Natural killer cell (primary cell): ENCODE measurements around the gene MAST4. TPM values are rescaled to one million over a fixed set of nuclear protein-coding genes. Genes with fewer than 3 reads are reported as not detected.

Source experiments
- ATAC-seq, 3 donors: fragments of 150-1000 bp in 2 of 3; fragments of 200-7000 bp in 1 of 3; cut with Tn5 transposase; 1 replicate in 1 of 3; 2 replicates in 2 of 3; pipeline ENCODE4 v1.10.0; 2021; ENCODE audit warnings: mild to moderate bottlenecking in 2 of 3, moderate library complexity in 2 of 3
- DNase-seq, 2 donors: peaks; one replicate each; pipeline versions ENCODE4 v3.0.0 to v3.0.0-alpha.2; 2013 to 2021; ENCODE audit warnings: mixed read lengths in 1 of 2
- H3K27ac ChIP-seq: one replicate; pipeline ENCODE4 v1.5.1; 2013; ENCODE audit warnings: mild to moderate bottlenecking, low read length
- H3K27me3 ChIP-seq: one replicate; pipeline ENCODE4 v1.6.1; 2013; ENCODE audit warnings: low read length; ENCODE audit not compliant: control insufficient read depth, insufficient read depth
- H3K36me3 ChIP-seq: one replicate; pipeline ENCODE4 v1.6.1; 2013; ENCODE audit warnings: low read length; ENCODE audit not compliant: control insufficient read depth, insufficient read depth
- H3K4me1 ChIP-seq: one replicate; pipeline ENCODE4 v1.6.1; 2013; ENCODE audit warnings: low read length; ENCODE audit not compliant: control insufficient read depth, insufficient read depth
- H3K4me3 ChIP-seq: one replicate; pipeline ENCODE4 v1.5.1; 2013; ENCODE audit warnings: low read length
- H3K9me3 ChIP-seq: one replicate; pipeline ENCODE4 v1.6.1; 2013; ENCODE audit warnings: low read length; ENCODE audit not compliant: control insufficient read depth, insufficient read depth
- H3K27ac Mint-ChIP-seq, 2 donors: one replicate each; pipeline ENCODE4 v1.8.0; 2022; ENCODE audit warnings: mild to moderate bottlenecking in 2 of 2, mixed read lengths in 2 of 2, moderate library complexity in 1 of 2
- H3K27me3 Mint-ChIP-seq, 2 donors: one replicate each; pipeline ENCODE4 v1.8.0; 2022; ENCODE audit warnings: low read depth in 2 of 2, mixed read lengths in 2 of 2
- H3K36me3 Mint-ChIP-seq: one replicate; pipeline ENCODE4 v1.8.0; 2022; ENCODE audit warnings: mixed read lengths
- H3K4me1 Mint-ChIP-seq, 2 donors: one replicate each; pipeline ENCODE4 v1.8.0; 2022; ENCODE audit warnings: mixed read lengths in 2 of 2
- H3K4me3 Mint-ChIP-seq: one replicate; pipeline ENCODE4 v1.8.0; 2022; ENCODE audit warnings: mild to moderate bottlenecking, moderate library complexity, mixed read lengths
- H3K9me3 Mint-ChIP-seq, 2 donors: one replicate each; pipeline ENCODE4 v1.8.0; 2022; ENCODE audit warnings: mixed read lengths in 2 of 2
- WGBS: methylation state at CpG from one replicate; pipeline ENCODE4 v1.1.7; 2013; ENCODE audit warnings: missing lambda C conversion rate; ENCODE audit not compliant: insufficient coverage; 5-methylcytosine and 5-hydroxymethylcytosine counted together
- intact Hi-C: fragments of 100-400 bp; cut with micrococcal nuclease; formaldehyde crosslinking; loops from one replicate; pipeline ENCODE4 v1.14.2; 2022
- total RNA-seq, 4 donors: library from RNA; stranded (reverse); fragments of 120-200 nt in 1 of 4; gene quantifications; one replicate each; pipeline versions ENCODE4 v1.2.3 to v1.2.4, GENCODE V29; 2013 to 2022
- TF ChIP-seq, protein P1 (sequence below): fragments of 200-600 bp; IDR thresholded peaks from one replicate; pipeline ENCODE4 v1.8.0; 2022; ENCODE audit warnings: antibody characterized with exemption

The MAST4 gene
- total RNA-seq, 3 donors from 2014 or later (not counting 1 experiment from before 2014, with no cell fraction given): 6.5 to 14.1 (median 12.7) TPM

DNA sequence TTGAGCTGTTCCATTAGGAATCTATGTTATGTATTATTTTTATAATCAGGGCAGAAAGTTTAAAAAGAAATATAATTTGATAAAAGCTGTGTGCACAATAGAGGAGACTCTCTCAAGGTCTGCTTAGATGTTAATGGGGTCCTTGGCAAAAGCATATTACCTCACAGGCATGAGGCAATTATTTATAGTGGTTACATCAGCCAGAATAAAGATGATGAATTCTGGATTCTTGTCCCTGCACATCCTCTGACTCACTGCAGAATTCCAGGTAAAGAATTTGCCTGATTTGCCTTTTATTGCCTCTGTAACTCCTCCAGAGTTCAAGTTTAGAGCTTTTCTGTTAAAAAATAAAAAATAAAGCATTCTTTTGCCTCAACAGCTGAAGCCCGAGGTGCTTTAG, 253.6 kb downstream of the MAST4 start:
- no peak overlapping the region for H3K27ac Mint-ChIP-seq

DNA sequence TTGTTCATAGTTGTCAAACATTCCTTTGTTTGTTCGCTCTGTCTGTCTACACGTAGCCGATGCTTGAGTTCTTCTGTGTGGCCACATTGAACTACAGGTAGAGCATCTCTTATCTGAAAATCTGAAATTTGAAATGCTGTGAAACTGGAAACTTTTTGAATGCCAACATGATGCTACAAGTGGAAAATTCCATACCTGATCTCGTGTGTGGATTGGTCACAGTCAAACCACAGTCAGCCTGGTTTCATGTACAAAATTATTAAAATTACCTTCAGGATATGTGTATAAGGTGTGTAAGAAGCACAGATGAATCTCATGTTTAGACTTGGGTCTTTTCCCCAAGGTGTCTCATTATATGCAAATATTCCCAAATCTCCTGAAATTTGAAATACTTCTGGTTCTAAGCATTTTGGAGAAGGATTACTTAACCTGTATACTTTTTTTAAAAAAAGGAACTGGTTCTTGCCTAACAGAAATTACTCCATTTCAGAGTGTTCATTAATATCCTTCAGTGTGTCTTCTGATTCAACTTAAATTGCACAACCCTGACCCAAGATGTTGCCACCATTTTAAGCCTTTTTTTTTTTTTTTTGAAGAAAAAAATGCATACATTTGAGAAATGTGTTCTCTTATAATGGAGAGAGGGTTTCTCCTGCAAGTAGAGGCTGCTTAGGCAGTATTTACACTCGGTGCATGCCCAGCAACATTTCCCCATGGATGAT, 254.3 kb downstream of the MAST4 start:
- Histone ChIP-seq H3K4me1 (no peaks in the 10 kb centered on the region), H3K4me3 (no peak overlapping the region), H3K27me3 (no peaks in the 10 kb centered on the region), H3K9me3 (no peaks in the 10 kb centered on the region), H3K36me3 (no peaks in the 10 kb centered on the region), H3K27ac (no peak overlapping the region)
- WGBS: 74% methylated on average over 5 of the region's 5 CpGs
- no peak for DNase-seq
- TF ChIP-seq, protein P1, sequence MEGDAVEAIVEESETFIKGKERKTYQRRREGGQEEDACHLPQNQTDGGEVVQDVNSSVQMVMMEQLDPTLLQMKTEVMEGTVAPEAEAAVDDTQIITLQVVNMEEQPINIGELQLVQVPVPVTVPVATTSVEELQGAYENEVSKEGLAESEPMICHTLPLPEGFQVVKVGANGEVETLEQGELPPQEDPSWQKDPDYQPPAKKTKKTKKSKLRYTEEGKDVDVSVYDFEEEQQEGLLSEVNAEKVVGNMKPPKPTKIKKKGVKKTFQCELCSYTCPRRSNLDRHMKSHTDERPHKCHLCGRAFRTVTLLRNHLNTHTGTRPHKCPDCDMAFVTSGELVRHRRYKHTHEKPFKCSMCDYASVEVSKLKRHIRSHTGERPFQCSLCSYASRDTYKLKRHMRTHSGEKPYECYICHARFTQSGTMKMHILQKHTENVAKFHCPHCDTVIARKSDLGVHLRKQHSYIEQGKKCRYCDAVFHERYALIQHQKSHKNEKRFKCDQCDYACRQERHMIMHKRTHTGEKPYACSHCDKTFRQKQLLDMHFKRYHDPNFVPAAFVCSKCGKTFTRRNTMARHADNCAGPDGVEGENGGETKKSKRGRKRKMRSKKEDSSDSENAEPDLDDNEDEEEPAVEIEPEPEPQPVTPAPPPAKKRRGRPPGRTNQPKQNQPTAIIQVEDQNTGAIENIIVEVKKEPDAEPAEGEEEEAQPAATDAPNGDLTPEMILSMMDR: no peak
- ATAC-seq: no peak
- intact Hi-C loops: no loop called here
- H3K36me3 Mint-ChIP-seq: no peaks in the 10 kb centered on the region
- no peak overlapping the region for H3K4me3 Mint-ChIP-seq
- no peak overlapping the region for H3K27ac Mint-ChIP-seq
- no peaks in the 10 kb centered on the region for H3K4me1 Mint-ChIP-seq
- H3K9me3 Mint-ChIP-seq: no peaks in the 10 kb centered on the region
- H3K27me3 Mint-ChIP-seq: peaks cover 7 to 30% of the 10 kb centered on the region in 2 donors

More for the DNA sequence above, 253.6 kb downstream of the MAST4 start:
- no peak overlapping the region for H3K4me3 Mint-ChIP-seq
- ATAC-seq (no peak), DNase-seq (no peak)
- TF ChIP-seq, protein P1: no peak
- intact Hi-C loops: no loop called here
- no peaks in the 10 kb centered on the region for H3K4me1 ChIP-seq
- no peaks in the 10 kb centered on the region for H3K36me3 Mint-ChIP-seq
- H3K9me3 ChIP-seq: no peaks in the 10 kb centered on the region
- no peaks in the 10 kb centered on the region for H3K27me3 ChIP-seq
- H3K9me3 Mint-ChIP-seq: no peaks in the 10 kb centered on the region
- no peak overlapping the region for H3K4me3 ChIP-seq
- no peak overlapping the region for H3K27ac ChIP-seq
- no CpG with 5 or more reads among the region's 1 CpG for WGBS
- no peaks in the 10 kb centered on the region for H3K4me1 Mint-ChIP-seq
- no peaks in the 10 kb centered on the region for H3K36me3 ChIP-seq
- peaks cover 7 to 30% of the 10 kb centered on the region in 2 donors for H3K27me3 Mint-ChIP-seq

DNA sequence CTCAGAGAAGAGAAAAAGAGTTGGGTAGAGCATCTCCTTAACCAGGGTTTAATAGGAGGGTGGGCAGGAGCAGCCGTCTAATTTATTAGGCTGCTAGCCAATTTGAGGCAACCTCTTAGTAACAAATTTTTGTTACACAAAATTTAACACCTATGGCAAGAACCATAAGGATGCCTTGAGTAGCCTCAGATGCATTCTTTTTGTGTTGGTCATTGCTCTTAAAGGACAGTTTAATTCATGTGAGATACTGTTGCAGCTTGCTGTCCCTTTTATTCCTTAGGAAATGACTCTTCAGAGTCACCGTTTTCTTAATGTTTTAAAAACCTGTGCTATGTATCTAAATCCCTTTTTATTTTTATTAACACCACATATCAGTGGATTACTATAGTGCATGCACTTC, 255.1 kb downstream of the MAST4 start:
- 86% methylated on average over 1 of the region's 2 CpGs for WGBS
- Histone ChIP-seq H3K36me3 (no peaks in the 10 kb centered on the region), H3K4me3 (no peak overlapping the region), H3K27ac (no peak overlapping the region), H3K4me1 (no peaks in the 10 kb centered on the region), H3K9me3 (no peaks in the 10 kb centered on the region), H3K27me3 (no peaks in the 10 kb centered on the region)
- H3K36me3 Mint-ChIP-seq: no peaks in the 10 kb centered on the region
- no peak overlapping the region for H3K4me3 Mint-ChIP-seq
- DNase-seq (no peak), ATAC-seq (no peak)
- no peaks in the 10 kb centered on the region for H3K9me3 Mint-ChIP-seq
- no peaks in the 10 kb centered on the region for H3K4me1 Mint-ChIP-seq
- intact Hi-C loops: no loop called here
- TF ChIP-seq, protein P1: no peak
- no peak overlapping the region for H3K27ac Mint-ChIP-seq
- peaks cover 9 to 30% of the 10 kb centered on the region in 2 donors for H3K27me3 Mint-ChIP-seq

DNA sequence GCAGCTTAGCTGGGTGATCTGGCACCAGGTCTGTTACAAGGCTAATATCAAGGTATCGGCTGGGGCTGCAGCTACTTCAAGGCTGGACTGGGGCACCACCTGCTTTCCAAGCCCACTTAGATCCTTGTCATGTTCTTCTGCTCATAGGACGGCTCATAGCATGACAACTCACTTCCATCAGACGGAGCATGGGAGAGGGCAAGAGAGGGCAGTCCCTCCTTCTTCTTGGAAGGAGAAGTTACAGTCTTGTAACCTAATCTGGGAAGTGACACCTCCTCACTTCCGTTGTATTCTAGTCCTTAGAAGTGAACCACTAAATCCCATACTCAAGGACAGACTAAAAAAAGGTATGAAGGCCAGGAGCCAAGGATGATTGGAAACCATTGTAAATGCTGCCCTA, 258.2 kb downstream of the MAST4 start:
- H3K27me3 Mint-ChIP-seq: peaks cover 15 to 31% of the 10 kb centered on the region in 2 donors
- intact Hi-C loops: no loop called here
- Histone ChIP-seq H3K27ac (no peak overlapping the region), H3K27me3 (no peaks in the 10 kb centered on the region), H3K36me3 (no peaks in the 10 kb centered on the region), H3K4me3 (no peak overlapping the region), H3K9me3 (no peaks in the 10 kb centered on the region), H3K4me1 (no peaks in the 10 kb centered on the region)
- no peaks in the 10 kb centered on the region for H3K36me3 Mint-ChIP-seq
- 92% methylated on average over 4 of the region's 4 CpGs for WGBS
- no peaks in the 10 kb centered on the region for H3K9me3 Mint-ChIP-seq
- no peak overlapping the region for H3K27ac Mint-ChIP-seq
- DNase-seq (no peak), ATAC-seq (no peak)
- H3K4me3 Mint-ChIP-seq: no peak overlapping the region
- TF ChIP-seq, protein P1: no peak
- no peaks in the 10 kb centered on the region for H3K4me1 Mint-ChIP-seq
